COR-L47 (cell line): Measurements from ENCODE around the gene C4orf50.

ENCODE experiments used
- DNase-seq: peaks from one replicate; lab custom pipeline; 2025; lab: John Stamatoyannopoulos, UW

Gene C4orf50

DNA sequence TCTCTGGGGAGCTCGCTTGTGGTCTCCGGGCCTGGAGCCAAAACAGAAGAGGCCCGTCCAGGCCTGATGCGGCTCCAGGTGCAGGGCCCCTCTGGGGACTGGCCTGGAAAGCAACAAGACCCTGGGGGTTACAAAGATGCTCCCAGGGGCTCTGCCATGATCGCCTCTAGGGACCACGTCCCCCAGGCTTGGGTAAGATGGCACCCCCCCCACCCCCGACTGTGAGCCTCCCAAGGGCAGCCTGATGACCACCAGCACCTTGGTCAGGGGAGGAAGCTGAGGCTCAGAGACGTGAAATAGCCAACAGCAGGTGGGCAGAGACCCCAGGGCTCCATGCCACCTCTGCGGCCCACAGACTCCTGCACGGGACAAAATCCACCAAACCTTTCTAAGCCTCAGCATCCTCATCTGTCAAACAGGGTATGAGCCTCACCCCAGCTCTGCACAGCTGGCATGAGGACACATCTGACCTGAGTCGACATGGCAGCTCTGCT lies 25.4 kb downstream of the C4orf50 start:
- no peak for DNase-seq

DNA sequence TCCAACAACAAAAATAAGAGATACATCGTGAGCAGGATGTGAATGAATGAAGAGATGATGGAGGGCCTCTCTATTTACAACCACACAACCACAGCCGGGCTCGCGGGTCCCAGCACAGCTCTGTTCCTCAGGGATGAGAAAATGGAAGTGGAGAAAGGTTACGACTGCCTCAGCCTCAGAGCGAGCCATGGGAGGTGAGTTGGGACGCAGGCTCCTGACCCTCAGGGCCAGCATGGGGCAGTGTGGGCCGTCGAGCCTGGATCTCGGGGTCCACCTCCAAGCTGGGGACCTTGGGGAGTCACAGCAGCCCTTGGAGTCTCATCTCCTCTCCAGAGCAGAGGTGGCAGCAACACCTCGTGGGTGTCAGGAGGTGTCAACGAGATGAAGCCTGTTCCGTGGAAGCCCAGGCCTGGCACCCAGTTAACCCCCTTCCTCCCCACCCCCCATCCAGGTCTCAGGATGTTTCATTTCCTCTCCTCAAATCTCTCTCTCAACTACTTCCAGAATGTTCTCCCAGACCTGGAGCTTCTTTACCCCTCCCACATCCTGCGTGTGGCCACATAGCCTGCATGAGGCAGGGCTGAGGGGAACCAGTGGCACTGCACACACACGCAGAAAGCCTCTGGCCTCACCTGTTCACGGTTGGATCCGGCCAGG lies 25.9 kb downstream of the C4orf50 start:
- no peak for DNase-seq

DNA sequence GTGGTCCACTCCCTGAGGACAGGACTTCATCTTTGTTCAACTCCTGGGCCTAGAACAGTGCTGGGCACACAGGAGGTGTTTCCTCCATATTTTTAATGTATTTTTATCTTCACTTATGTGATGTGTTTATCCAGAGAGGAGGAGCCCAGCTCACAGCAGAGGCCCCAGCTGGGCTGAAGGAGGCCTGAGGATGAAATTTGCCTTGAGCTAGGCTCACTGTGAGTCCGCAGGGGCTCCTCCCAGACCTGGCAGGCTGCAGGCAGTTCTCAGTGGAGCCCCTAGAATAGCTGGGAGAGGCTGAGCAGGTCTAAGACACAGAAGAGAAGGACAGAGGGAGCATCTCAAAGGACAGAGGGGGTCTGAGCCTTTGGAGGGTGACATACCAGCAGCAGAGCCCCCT lies 26.8 kb downstream of the C4orf50 start:
- no peak for DNase-seq

DNA sequence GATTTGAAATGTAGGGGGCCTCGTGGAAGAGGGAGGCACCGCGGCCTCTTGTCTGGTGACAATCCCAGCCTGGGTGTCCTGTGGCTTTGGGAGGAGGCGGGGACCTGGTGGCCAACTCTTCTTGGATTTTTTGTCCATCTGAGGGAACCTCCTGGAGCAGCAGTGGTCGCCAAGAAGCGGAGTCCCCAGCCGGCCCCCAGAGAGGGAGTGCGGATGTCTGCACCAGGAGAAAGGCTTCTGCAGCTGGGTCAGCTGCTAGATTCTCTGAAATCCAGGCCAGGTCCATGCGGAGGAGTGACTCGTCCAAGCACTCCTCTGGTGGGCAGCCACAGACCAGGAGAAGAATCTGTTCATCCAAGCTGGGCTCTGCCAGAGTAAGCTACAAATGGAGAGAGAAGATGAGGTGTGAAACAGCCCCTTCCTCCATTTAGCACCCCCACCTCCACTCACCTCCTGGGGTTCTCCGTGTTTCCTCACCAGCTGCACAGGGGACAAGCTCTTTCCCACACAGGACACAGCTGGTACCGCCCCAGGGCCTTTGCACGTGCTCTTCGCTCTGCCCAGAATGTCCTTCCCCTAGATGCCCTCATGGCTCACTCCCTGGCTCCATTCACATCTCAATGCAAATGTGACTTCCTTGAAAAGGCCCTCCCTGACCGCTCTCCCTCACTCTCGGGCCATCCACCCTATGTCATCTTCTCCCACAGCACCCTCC lies 27.6 kb downstream of the C4orf50 start:
- no peak for DNase-seq

DNA sequence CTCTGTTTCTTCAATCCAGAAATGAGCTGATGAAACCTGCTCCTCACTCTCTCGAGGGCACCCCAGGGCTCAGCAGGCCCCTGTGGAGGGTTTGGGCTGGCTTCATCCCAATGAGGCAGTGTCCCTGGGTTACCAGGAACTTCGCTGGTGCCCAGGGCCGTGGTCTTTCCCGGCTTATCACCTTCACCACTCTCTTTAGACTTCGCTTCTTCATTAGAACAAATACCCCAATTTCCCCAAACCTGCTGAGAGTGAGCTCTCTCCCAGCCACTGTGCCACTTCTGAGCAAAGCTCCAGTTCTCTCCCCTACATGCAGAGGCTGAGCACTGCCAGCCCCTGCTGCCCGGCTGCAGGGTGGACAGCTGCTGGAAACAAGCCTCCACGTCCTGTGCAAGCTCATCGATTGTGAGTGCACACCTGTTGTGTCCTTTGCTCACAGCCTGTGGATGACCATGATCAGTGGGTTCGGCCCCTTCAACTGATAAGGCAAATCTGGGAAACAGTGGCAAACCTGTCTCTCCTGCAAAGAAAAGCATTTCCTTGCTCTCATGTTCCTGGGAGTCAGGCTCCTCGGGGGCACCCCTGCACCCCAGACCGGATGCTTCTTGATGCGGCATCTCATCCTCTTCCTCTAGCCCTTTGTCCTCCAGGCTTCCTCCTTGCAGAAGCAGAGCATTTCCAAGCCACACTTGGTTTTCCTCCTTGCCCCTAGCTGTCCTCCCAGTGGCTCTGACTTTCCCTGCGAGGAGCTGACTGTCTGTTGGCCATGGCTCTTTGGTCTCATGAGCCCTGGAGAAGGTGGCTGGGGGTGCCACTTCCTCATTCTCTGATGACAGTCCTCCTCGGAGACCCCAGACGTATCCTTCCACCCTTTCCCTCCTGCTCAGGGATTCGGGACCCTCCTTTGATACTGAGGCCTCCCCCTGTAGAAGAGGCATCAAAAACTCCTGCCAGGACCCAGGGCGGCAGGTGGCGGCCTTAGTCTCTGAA lies 28.7 kb downstream of the C4orf50 start:
- DNase-seq, result no peak

DNA sequence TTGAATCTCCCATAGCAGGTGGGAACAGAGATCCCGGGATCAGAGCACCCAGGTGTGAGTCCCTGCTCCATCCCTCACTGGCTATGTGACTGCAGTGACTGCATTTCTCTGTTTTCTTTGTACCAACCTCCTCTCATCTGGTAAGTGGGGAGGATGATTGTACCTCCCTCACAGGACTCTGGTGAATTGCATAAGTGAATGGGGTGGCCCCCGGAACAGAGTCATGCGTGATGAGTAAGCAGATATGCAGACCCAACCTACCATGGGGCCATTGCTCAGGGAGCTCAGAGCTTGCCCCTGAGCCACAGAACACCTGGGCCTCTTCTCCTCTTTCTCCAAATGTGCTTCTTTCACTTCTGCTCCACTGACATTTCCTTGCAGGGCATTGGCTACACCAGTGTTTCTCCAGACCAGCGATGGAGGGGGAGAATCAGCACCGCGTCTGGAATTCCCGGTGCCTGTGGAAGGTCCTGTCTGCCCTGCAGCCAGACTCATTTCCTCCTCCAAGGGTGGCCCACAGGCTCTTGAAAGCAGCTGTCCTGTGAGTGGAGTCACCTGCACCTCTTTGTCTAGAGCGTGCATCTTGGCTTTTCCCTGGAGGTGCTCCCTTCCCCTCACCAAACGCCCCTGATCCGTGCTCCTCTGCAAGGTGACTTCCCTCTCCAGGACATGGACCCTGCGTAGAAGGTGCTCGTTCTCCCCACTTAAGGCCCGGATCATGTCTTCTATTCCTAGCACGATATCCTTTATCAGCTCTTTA lies 30.0 kb downstream of the C4orf50 start:
- no peak for DNase-seq

DNA sequence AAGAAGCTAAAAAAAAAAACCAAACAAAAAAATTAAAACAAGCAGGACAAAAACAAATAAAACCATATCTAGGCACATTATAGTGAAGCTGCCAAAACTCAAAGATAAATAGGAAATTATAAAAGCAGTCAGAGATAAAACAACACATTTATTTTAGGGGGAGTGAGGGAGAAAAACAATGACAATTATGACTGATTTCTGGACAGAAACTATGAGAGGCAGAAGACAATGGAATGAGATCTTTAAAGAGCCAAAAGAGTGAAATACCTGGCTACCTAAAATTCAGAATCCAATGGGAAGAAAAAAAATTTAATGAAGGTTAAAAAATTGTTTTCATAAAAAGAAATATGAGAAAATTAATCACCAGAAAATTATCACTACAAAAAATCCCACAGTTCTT lies 33.4 kb downstream of the C4orf50 start:
- no peak for DNase-seq

DNA sequence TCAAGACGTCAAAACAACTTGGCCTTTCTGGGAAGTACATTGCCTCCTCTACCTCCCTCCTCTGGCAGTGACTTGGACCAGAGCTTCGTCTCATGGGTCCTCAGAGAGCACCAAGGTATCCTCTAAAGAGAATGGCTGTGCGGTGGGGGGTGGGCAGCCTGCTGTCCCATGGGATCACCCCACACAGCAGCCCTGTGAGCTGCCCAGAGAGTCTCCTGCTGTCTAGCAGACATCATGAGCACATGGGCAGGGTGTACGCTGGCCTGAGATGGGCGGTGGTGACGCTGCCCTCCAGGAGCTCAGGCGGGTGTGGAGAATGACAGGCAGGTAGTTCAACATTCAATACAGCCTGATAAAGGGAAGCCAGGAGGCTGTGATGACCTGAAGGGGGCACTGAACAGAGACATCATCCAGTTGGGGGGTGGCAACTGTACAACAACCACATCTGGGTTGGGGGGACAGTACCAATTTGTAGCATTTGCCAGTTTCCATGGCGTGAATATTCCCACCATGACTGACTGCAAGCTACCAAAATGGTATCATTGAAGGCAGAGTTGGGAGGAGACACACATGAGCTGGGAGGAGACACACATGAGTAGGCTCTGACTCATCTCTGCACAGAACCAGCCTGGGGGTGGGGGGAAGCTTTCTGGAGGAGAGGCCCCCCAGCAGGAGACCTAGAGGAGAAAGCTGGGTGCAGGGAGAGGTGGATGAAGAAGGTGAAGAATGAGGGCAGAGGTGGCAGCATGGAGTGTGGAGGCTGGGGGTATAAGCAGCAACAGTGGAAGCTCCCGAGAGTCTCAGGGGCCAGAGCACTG lies 35.9 kb downstream of the C4orf50 start:
- DNase-seq, result no peak

DNA sequence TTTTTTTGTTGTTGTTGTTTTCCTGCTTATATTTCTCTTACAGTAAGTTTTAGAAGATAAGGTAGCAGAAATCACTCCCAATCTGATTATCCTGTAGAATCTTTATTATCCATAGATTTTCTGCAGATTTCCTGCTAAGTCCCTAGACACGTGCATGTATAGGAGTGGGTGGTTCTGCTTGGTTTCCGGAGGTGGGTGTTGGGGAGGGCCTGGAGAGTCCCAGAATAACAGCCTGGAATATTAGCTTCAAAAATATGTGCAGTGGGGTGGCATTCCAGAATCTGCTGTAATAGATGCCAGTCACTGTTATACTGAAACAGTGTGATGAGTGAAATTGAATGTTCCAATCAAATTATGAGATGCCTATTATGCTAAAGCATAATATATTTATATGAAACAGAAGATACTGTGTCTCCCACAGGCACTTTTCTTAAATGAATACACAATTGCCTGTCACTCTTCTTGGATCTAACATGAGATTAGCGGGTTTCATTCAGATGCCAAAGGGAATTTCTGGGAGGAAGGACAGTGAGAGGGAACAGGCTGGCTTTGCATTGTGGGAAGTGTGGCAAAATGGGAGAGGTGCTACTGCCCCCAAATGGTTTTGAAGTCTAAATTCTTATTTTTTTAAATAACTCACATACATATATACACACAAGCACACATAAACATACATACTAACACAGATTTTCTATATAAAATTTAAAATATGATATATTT lies 37.6 kb downstream of the C4orf50 start:
- peak; percentile 8 for DNase-seq

DNA sequence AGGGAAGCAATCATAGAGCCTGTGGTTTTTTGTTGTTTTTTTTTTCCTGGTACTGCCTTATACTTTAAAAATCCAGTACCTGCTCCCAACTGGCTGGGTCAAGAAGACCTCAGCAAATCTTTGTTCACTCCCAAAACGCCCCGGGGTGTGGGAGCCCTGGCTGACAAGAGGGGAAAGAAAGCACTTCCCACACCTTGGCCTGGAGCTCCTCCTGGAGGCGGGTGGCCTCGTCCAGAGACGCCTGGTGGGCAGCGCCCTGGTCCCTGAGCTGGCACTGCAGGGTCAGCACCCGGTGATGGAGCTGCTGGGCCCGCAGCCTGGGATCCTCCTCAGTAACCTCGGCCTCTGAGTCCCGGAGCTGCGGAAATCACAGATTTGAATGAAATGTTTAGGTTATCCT lies 38.2 kb downstream of the C4orf50 start:
- DNase-seq, result peak; percentile 65

DNA sequence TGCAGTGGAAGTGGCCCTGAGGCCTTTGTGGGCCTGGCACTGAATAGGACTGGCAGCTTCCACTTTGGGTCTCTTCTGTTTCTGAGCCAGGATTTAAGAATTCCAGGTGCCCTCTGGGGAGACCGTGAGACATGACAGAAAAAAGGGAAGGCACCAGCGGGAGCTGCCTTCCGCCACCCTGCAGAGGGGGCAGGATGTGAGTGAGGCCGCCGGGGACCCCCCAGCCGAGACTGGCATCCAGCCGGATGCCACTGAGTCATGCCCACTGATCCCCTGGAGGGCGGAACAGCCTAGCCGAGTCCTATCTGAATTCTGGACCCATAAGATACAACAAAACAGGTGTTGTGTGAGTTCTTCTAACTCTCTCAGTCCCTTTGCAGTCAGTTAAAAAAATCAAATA lies 41.3 kb downstream of the C4orf50 start:
- no peak for DNase-seq

DNA sequence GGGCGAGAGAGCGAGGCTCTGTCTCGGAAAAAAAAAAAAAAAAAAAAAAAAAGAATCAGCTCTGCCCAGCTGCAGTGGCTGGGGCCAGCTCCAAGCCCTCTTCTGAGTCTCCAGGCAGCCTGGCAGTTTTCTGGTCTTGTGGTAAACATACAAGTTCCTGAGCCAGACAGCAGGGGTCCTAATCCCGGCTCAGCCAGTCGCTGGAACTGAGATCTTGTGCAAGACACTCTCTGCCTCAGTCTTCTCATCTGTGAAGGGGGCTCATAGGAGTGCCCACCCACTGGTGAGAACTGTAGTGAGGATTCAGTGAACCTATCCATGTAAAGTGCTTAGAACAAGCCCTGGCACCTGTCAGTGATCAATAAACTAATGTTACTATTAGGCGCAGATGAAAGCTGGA lies 41.8 kb downstream of the C4orf50 start:
- DNase-seq, result no peak

DNA sequence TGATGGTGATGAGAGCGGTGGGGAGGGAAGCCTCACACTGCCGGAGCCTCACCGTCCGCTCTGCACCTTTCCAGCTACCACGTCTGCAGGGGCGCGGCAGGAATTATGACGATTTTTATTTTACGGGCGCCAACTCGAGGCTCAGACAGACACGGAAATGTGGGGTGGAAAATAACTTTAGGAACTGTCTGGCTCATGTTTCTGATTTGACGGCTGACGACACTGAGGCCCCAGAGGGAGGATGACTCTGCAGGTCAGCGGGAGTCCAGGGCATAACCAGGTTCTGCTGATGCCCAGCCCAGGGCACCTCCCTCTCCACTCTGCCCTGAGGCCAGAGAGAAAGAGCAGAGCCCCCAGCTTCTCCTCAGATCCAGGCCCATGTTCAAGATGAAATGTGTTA lies 43.9 kb downstream of the C4orf50 start:
- DNase-seq, result no peak

DNA sequence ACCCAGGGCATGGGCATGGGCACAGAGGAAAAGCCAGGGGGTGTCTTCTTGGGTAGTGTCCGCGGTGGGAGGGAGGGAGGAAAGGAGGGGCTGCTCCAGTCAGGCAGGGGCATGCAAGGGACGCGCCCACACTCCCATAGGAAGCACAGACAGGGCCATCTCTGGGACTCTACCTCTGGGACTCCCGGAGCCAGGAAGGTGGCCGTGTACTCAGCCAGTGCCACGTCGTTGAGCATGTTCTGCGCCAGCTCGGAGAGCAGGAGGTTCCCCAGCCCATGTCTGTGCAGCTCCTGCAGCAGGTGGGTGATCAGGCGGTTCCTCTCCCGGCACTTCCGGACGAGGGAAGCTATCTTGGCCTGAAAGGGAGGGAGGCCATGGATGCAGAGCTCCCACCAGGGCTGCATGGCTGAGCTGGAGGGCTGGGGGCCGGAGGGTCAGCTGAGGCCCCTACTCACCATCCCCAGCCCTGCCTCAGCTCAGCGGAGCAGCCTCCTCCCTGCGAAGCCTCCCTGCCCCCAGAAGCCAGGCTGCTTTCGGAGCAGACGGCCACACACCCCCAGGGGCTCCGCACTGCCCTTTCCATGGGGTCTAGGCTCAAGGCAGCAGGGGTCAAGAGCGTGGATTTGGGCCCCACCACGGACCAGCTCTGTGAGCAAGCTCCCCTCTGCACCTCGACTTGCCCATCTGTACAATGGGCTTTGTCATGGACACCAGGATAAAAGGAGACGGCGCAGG lies 44.6 kb downstream of the C4orf50 start:
- no peak for DNase-seq

DNA sequence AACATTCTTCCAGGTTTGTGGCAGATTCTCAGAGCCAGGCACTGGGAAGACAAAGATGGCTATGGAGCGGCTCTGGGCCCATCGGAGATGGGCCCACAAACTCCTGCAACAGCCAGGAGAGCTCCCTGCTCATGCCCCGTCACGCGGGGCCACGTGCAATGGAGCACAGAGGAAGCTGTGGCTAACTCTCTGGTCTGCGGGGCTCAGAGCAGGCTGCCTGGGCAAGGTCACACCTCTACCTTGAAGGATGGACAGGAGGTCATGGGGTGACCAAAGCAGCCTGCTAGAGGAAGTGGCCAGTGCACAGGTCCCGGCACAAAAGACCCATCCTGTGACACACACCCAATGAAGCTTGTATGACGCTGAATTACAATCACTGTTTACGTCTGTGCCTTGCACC lies 45.2 kb downstream of the C4orf50 start:
- no peak for DNase-seq

DNA sequence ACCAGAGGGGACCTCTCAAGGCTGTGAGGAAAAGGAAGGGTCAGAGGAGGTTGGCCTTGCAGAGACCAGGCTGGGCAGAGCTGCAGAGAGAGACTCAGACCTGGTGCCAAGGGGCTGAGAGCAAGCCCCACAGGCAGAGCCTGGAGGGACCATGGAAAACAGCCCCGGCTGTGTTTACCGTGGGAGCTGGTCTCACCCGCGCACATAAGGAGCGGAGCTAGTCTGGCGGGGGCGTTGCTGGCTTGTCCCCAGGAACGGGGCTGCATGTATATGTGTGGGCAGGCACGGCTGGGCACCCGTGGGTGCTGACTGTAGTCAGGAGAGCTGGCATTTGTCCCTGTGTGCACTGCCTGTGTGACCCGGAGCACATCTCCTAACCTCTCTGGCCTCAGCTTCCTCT lies 45.7 kb downstream of the C4orf50 start:
- DNase-seq, result no peak

DNA sequence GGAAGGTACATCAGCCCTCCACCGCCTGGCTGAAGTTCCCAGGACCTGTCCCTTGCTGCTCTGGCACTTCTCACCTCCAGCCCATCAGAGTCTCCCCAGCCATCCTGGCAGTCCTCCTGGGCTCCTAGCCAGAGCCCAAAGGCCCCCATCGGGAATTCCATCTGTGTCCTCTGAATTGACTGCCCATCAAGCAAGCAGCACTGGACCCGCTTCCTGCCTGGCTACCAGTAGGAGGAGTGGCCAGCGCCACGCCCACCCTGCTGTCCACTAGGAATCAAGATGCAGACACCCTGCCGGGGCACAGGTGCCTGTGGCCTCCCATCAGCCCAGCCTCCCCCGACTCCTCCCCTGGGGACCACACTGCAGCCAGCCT lies 47.2 kb downstream of the C4orf50 start:
- DNase-seq, result peak; percentile 39

DNA sequence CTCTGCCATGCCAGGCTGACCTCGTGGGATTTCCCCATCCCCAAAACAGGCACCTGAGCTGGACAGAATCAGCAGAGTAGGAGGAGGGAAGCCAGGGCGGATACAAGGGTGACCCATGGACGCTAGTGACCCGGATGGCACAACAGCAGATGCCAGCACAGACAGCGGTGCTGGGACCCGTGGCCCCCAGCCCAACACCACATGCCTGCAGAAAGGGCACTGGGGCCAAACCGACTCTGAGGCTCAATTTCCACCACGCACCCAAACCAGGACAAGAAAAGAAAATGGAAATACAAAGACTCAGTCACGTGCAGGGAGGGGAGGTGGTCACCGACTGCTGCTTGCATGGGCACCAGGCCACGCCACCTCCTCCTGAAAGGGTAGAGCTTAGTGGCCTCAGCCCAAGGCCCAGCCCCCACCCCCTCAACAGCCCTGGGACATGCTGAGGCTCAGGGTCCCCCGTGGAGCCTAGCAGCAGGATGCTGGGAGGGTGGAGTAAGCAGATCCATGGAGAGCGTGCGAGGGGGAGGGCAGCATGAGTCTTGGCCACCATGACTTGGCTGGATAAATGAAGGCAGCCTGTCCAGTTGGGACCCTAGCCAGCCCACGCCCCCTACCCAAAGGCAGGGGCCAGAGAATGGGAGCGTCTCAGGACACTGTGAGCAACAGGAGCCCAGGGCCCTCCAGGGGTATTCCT lies 47.7 kb downstream of the C4orf50 start:
- DNase-seq, result no peak

DNA sequence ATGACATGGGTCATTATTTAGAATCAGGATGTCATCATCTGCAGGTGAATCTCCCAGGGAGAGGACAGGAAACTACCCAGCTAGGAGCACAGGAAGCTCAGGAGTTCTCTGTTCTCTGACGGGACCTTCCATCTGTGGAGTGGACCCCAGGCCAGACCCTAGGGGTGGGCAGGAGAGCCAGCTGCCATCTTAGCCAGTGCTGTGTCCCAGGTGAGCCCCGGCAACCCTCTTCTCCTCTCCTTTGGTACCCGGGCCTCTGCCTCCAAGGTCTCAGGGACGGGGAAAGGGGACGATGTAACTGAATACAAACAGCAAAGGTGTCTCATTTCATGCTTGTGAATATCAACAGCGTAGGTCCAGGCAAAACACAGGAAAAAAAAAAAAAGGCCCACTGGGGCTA lies 48.5 kb downstream of the C4orf50 start:
- DNase-seq, result no peak
